ENCODE results near the gene PRDM2.

The PRDM2 gene

GRCh38 chr1:13865851-13866250 is 165.9 kb downstream of the PRDM2 start:
- no peak for DNase-seq

- no peak for DNase-seq
These were observed 167.6 kb downstream of the PRDM2 start for GRCh38 chr1:13867603-13868002.

GRCh38 chr1:13869172-13869797 is 169.3 kb downstream of the PRDM2 start:
- no peak for DNase-seq

- no peak for DNase-seq
These were observed 171.4 kb downstream of the PRDM2 start for GRCh38 chr1:13871413-13871812.

GRCh38 chr1:13871886-13872285 is 171.9 kb downstream of the PRDM2 start:
- DNase-seq = no peak

GRCh38 chr1:13873032-13873431 is 173.0 kb downstream of the PRDM2 start:
- DNase-seq = no peak

Data from inflammatory macrophage treated with lipopolysaccharide for 4 hours (primary cell).